Measurements from ENCODE around the gene CHRNE. TPM values are rescaled to one million over a fixed set of nuclear protein-coding genes. Genes with fewer than 3 reads are reported as not detected.

CHRNE gene
- total RNA-seq, 1 experiment from 2014 or later: 0.31 TPM

DNA sequence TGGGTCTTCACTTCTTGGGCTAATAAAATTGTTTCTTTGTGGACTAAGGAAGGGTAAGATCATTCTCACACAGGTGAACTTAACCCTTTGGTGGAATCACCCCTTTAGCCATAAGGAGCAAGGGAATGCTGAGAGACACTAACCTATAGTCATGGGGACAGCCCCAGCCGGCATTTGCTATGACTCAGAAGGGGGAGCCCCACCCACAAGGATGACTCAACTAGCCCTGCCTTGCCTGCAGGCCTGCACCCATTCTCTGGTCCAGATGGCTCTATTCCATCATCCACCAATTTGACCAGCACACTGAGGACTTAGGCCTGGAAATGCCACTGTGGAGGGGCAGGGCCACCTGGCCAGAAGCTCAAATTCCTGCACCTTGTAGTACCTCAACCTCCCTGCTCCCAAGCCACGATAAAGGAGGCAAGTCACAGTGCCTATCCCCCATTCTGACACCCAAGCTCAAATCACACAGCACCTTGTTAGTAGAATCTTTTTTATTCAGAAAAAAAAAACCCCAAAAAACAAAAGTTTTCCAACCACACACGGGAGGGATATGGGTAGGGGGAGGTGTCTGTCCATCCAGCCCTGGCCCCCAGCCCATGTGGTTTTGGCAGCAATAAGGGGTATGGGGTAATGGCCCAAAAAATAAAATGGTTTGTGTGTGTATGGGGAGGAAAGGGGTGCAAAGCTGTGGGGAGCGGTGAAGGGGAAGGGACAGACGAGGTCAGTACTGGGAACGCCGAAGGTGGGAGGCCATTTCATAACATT lies 42.5 kb upstream of the CHRNE start:
- H3K4me3 Mint-ChIP-seq: peak overlapping the region; percentile 95 to 100
- H2BK5ac ChIP-seq (ENCODE audit: insufficient read length, low read length): no peak overlapping the region
- no peak overlapping the region for H3K14ac ChIP-seq (ENCODE audit: insufficient read depth, low read length)
- no peak overlapping the region for H3K56ac ChIP-seq (ENCODE audit: insufficient read length, low read depth, low read length)
- no peak overlapping the region for H3K9ac ChIP-seq (ENCODE audit: extremely low read depth, insufficient read length, low read length)
- H2BK12ac ChIP-seq (ENCODE audit: insufficient read length, low read depth, low read length): no peak overlapping the region
- no peak overlapping the region for H3T11ph ChIP-seq (ENCODE audit: low read length)
- no peak overlapping the region for H4K8ac ChIP-seq (replicated peaks; ENCODE audit: insufficient read length, low read depth, low read length)
- H3K4me1 Mint-ChIP-seq: peaks cover 29 to 35% of the 10 kb centered on the region in 2 experiments
- H3K79me2 ChIP-seq (ENCODE audit: insufficient read depth, low read length): peaks cover 15% of the 10 kb centered on the region; the same call in 1 of the 2 replicates
- H3K27ac ChIP-seq (ENCODE audit: insufficient read length, low read depth, low read length): no peak overlapping the region
- H3K27ac Mint-ChIP-seq: peak overlapping the region; percentile 75 to 92 (median 91)
- peaks cover 4% of the 10 kb centered on the region for H3K79me1 ChIP-seq (ENCODE audit: insufficient read depth, low read depth, low read length, poor library complexity, severe bottlenecking)
- no peaks in the 10 kb centered on the region for H4K20me1 ChIP-seq (ENCODE audit: control insufficient read depth, insufficient read depth, insufficient read length)
- no peak overlapping the region for H4K91ac ChIP-seq (ENCODE audit: insufficient read length, low read depth, low read length)
- no peak overlapping the region for H3K23ac ChIP-seq (ENCODE audit: insufficient read length, low read depth, low read length)
- no peak overlapping the region for H2AFZ ChIP-seq (ENCODE audit: low read length)
- no peak overlapping the region for H3K4ac ChIP-seq (ENCODE audit: low read depth, low read length)
- H3K9me3 Mint-ChIP-seq: peaks cover 0 to 2% of the 10 kb centered on the region in 2 experiments; a peak in 2 of 5 replicates
- H3K23me2 ChIP-seq (ENCODE audit: insufficient read length, low read depth, low read length, poor library complexity, severe bottlenecking): peaks cover 23% of the 10 kb centered on the region
- peaks cover 32 to 67% (median 53%) of the 10 kb centered on the region in 3 experiments for H3K36me3 Mint-ChIP-seq (ENCODE audit: insufficient read depth in 1 of 3, low read depth in 3 of 3)
- H2BK120ac ChIP-seq (ENCODE audit: low read depth, low read length, poor library complexity, severe bottlenecking): no peak overlapping the region
- no peak overlapping the region for H3K18ac ChIP-seq (ENCODE audit: insufficient read length, low read depth, low read length)
- H2AK5ac ChIP-seq (ENCODE audit: insufficient read length, low read length): no peak overlapping the region
- no peaks in the 10 kb centered on the region for H3K27me3 ChIP-seq (ENCODE audit: insufficient read depth, low read length)
- no peak overlapping the region for H4K5ac ChIP-seq (ENCODE audit: insufficient read length, low read depth, low read length)
- no peak overlapping the region for H2BK20ac ChIP-seq (ENCODE audit: low read depth, low read length, poor library complexity, severe bottlenecking)
- peak overlapping the region; percentile 11 for H3K4me2 ChIP-seq (ENCODE audit: insufficient read depth, insufficient read length, low read length)
- H3K27me3 Mint-ChIP-seq (ENCODE audit: low read depth): peaks cover 6% of the 10 kb centered on the region
- no peaks in the 10 kb centered on the region for H3K4me1 ChIP-seq (ENCODE audit: insufficient read depth, low read length)
- peak; percentile 80 for DNase-seq
- no peak overlapping the region for H2BK15ac ChIP-seq (ENCODE audit: low read depth, low read length)
- no CpG with 5 or more reads among the region's 7 CpGs for WGBS (ENCODE audit: extremely low coverage, insufficient read length, low lambda C conversion rate)
- no peak for TF ChIP-seq CTCF (conservative IDR thresholded peaks at IDR 0.05)
- no peaks in the 10 kb centered on the region for H3K9me3 ChIP-seq (ENCODE audit: control insufficient read depth, low read depth, low read length)

All from H9 (cell line).